Measurements from ENCODE around the gene SUCNR1. TPM values are rescaled to one million over a fixed set of nuclear protein-coding genes. Genes with fewer than 3 reads are reported as not detected.
"Not testable (repeated sequence)": the region's sequence is repeated elsewhere in the genome, so short reads cannot be mapped to it uniquely, and the experiment has no call there.

The SUCNR1 gene
- total RNA-seq, 1 donor from 2014 or later, result 0.22 TPM

DNA sequence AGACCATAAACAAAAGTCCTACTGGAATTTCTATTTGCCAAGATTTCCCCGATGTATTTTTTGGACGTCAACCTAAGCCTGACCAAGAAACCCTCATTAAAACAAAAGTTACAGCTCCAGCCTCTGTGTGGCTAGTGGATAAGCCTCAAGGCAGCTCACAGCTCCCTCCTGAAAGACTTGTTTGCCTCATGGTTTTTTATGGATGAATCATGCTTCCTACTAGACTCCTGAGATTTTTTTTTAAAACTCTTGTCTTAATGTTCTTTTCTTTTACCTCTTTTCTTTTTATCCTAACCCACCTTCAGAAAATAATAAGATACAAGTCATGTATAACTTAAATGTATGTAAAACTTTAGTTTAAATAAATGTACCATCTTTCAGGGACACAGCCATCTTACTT, 52.4 kb downstream of the SUCNR1 start:
- DNase-seq (ENCODE audit: low spot score), result no peak

DNA sequence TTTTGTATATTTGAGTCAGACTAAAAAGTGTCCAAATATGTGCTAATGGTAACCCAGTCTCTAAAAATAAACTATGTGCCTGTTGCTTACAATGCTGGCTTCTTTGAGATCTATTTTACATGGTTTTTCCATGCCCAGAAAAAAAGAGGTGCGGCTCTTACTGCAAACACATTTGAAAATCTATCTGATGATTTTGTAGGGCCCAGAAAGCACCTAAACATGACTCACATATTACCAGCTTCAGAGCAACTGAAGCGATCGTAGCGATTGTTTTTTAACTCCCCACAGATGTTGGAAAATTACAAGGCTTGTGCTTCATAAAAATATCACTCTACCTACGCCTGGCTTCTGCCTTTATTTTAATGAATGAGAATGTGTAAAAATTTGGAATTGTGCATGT, 53.5 kb downstream of the SUCNR1 start:
- intact Hi-C loops (cut with DNase I), result no loop called here

More for the DNA sequence above, 52.4 kb downstream of the SUCNR1 start:
- intact Hi-C loops (cut with DNase I), result no loop called here

GRCh38 chr3:151927915-151928525, 54.6 kb downstream of the SUCNR1 start:
- intact Hi-C loops (cut with DNase I); DNase-seq (ENCODE audit: low spot score): not testable (repeated sequence)

More for the DNA sequence above, 53.5 kb downstream of the SUCNR1 start:
- no peak for DNase-seq (ENCODE audit: low spot score)

DNA sequence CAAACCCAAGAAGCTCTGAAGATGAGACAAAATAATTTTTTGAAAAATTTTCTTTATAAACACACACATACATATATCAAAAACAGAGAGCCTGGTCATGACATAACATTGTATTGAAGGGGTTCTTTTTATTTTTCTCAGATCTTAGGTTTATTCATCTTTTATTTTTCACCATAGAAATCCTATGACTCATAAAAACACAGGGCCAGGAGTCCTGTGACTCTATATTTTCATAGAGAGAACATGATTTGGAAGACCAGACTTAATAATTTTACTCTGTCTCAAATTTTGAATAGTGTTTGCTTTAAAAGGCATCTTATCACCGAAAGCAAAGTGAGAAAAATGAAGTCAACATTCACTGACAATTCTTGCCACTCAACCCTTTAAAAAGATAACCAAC, 57.7 kb downstream of the SUCNR1 start:
- intact Hi-C loops (cut with DNase I), result no loop called here
- DNase-seq (ENCODE audit: low spot score), result no peak

DNA sequence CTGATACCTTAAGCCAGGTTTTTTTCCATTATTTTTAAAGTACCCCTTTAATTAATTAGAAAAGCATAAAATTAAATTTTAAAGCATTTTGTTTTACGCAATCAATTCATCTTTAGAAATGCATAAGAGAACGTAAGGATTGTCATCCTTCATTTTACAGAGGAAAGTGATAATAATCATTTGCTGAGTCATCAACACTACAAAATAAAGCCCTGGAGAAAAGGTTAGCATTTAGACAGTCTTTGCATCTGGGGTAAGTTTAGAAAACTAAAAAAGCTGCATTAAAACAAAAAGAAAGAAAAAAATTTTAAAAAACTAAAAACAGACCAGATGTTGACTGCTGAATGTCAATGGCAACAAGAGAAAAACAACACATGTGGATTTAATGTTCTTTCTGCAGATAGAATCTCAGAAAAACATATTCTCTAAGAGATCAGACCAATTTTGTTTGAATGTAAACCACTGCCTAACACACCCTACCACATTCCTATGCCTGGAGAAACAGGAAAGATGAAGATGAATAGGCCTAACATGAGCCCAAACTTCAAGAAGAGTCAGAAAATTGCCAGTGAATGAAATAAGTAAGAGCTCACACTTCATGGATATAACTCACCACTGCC, 59.9 kb downstream of the SUCNR1 start:
- intact Hi-C loops (cut with DNase I), result no loop called here

More for the DNA sequence above, 59.9 kb downstream of the SUCNR1 start:
- no peak for DNase-seq (ENCODE audit: low spot score)

Other genes starting within 250 kb of the SUCNR1 start
- gene AADACL2, start 139.7 kb upstream of the SUCNR1 start, total RNA-seq, result not detected
- gene AADAC, start 59.5 kb upstream of the SUCNR1 start, total RNA-seq, result not detected